OCI-LY3 (cell line): Measurements from ENCODE around the gene LRRC23.

Experiments
- H2AFZ ChIP-seq: fragments of 200-600, 300-600 bp; shearing (Covaris generic); 2 replicates; pipeline ENCODE4 v1.6.0; 2014; ENCODE audit warnings: antibody characterized with exemption, low read depth, low read length
- H3K27ac ChIP-seq: fragments of 200-600, 300-600 bp; sonication (generic); 2 replicates; pipeline ENCODE4 v1.5.1; 2014; ENCODE audit warnings: mild to moderate bottlenecking, low read length, moderate library complexity, mixed read lengths
- H3K27me3 ChIP-seq: fragments of 200-600, 300-600 bp; sonication (generic); 2 replicates; pipeline ENCODE4 v1.6.1; 2014; ENCODE audit warnings: low read depth, low read length, mixed read lengths
- H3K36me3 ChIP-seq: fragments of 200-600, 300-600 bp; sonication (generic); replicated peaks from 2 replicates; pipeline ENCODE3; 2014; ENCODE audit warnings: low read depth, low read length, mixed read lengths
- H3K4me1 ChIP-seq: fragments of 300-600, 200-600 bp; sonication (generic); 2 replicates; pipeline ENCODE4 v1.6.1; 2014; ENCODE audit warnings: low read length, mixed read lengths
- H3K4me2 ChIP-seq: fragments of 200-600, 300-600 bp; sonication (generic); 2 replicates; pipeline ENCODE4 v1.6.1; 2014; ENCODE audit warnings: low read length, mixed read lengths
- H3K4me3 ChIP-seq: fragments of 300-600, 200-600 bp; sonication (generic); 2 replicates; pipeline ENCODE4 v1.5.1; 2014; ENCODE audit warnings: antibody characterized with exemption, mild to moderate bottlenecking, low read length, moderate library complexity
- H3K79me2 ChIP-seq: fragments of 300-600, 200-600 bp; shearing (Covaris generic); 2 replicates; pipeline ENCODE4 v1.6.1; 2014; ENCODE audit warnings: mild to moderate bottlenecking, low read length, mixed read lengths
- H3K9ac ChIP-seq: fragments of 300-600, 200-600 bp; shearing (Covaris generic); 2 replicates; pipeline ENCODE4 v1.6.0; 2014; ENCODE audit warnings: mild to moderate bottlenecking, low read length, moderate library complexity
- H3K9me3 ChIP-seq: fragments of 200-600, 300-600 bp; shearing (Covaris generic); 2 replicates; pipeline ENCODE4 v1.6.1; 2014; ENCODE audit warnings: low read length, mixed read lengths; ENCODE audit not compliant: insufficient read depth
- H4K20me1 ChIP-seq: fragments of 200-600, 300-600 bp; sonication (generic); 2 replicates; pipeline ENCODE4 v1.6.1; 2016; ENCODE audit warnings: low read length, mixed read lengths; ENCODE audit not compliant: insufficient read depth
- EZH2phosphoT487 ChIP-seq: fragments of 200-600 bp; shearing (Covaris generic); IDR thresholded peaks from 2 replicates; pipeline ENCODE4 v1.6.1; 2018; ENCODE audit warnings: antibody characterized with exemption, mixed run types, low read depth
- TF ChIP-seq, protein P1 (sequence below): fragments of 200-600, 300-600 bp; sonication (generic); IDR thresholded peaks from 2 replicates; pipeline ENCODE4 v1.5.1; 2014; ENCODE audit warnings: antibody characterized with exemption, low read length, low read depth

LRRC23 gene

GRCh38 chr12:6956021-6956727, 51.6 kb downstream of the LRRC23 start:
- H3K36me3 ChIP-seq, result peaks cover 28% of the 10 kb centered on the region
- H3K4me3 ChIP-seq, result no peak overlapping the region
- no peak overlapping the region for H3K4me2 ChIP-seq
- no peak for TF ChIP-seq EZH2phosphoT487
- TF ChIP-seq, protein P1, sequence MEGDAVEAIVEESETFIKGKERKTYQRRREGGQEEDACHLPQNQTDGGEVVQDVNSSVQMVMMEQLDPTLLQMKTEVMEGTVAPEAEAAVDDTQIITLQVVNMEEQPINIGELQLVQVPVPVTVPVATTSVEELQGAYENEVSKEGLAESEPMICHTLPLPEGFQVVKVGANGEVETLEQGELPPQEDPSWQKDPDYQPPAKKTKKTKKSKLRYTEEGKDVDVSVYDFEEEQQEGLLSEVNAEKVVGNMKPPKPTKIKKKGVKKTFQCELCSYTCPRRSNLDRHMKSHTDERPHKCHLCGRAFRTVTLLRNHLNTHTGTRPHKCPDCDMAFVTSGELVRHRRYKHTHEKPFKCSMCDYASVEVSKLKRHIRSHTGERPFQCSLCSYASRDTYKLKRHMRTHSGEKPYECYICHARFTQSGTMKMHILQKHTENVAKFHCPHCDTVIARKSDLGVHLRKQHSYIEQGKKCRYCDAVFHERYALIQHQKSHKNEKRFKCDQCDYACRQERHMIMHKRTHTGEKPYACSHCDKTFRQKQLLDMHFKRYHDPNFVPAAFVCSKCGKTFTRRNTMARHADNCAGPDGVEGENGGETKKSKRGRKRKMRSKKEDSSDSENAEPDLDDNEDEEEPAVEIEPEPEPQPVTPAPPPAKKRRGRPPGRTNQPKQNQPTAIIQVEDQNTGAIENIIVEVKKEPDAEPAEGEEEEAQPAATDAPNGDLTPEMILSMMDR, result no peak
- no peaks in the 10 kb centered on the region for H3K9me3 ChIP-seq
- H3K4me1 ChIP-seq, result peaks cover 60% of the 10 kb centered on the region
- H3K27me3 ChIP-seq, result no peaks in the 10 kb centered on the region
- no peak overlapping the region for H2AFZ ChIP-seq
- peaks cover 13% of the 10 kb centered on the region for H3K79me2 ChIP-seq
- no peak overlapping the region for H3K27ac ChIP-seq
- H4K20me1 ChIP-seq, result peaks cover 4% of the 10 kb centered on the region; the same call in 1 of the 2 replicates
- no peak overlapping the region for H3K9ac ChIP-seq

- TF ChIP-seq, protein P1, result no peak
- TF ChIP-seq EZH2phosphoT487, result no peak
- Histone ChIP-seq H3K9ac (no peak overlapping the region), H3K27me3 (no peaks in the 10 kb centered on the region), H3K9me3 (no peaks in the 10 kb centered on the region), H3K4me1 (peaks cover 67% of the 10 kb centered on the region), H3K36me3 (peaks cover 29% of the 10 kb centered on the region), H3K79me2 (peaks cover 3% of the 10 kb centered on the region; the same call in 1 of the 2 replicates), H4K20me1 (peaks cover 4% of the 10 kb centered on the region; the same call in 1 of the 2 replicates), H2AFZ (no peak overlapping the region), H3K27ac (no peak overlapping the region), H3K4me3 (no peak overlapping the region), H3K4me2 (no peak overlapping the region)
Measured at GRCh38 chr12:6957151-6957701, 52.6 kb downstream of the LRRC23 start.

GRCh38 chr12:6957741-6958608, 53.4 kb downstream of the LRRC23 start:
- peak overlapping the region; percentile 50 for H3K9ac ChIP-seq
- H3K4me2 ChIP-seq, result peak overlapping the region; percentile 87
- H3K4me1 ChIP-seq, result peaks cover 62% of the 10 kb centered on the region
- H3K36me3 ChIP-seq, result peaks cover 29% of the 10 kb centered on the region
- peak overlapping the region; percentile 67 for H3K4me3 ChIP-seq
- H4K20me1 ChIP-seq, result peaks cover 4% of the 10 kb centered on the region; the same call in 1 of the 2 replicates
- no peaks in the 10 kb centered on the region for H3K9me3 ChIP-seq
- no peaks in the 10 kb centered on the region for H3K27me3 ChIP-seq
- H3K27ac ChIP-seq, result peak overlapping the region; percentile 66
- TF ChIP-seq EZH2phosphoT487, result no peak
- TF ChIP-seq, protein P1, result no peak
- no peaks in the 10 kb centered on the region for H3K79me2 ChIP-seq
- no peak overlapping the region for H2AFZ ChIP-seq
